AG09319 (cell line): Measurements from ENCODE around the gene CMIP.

ENCODE experiments used
- DNase-seq: peaks from one replicate; pipeline ENCODE4 v3.0.0-alpha.2; 2010; ENCODE audit warnings: low read depth; ENCODE audit errors: extremely low read depth
- CTCF ChIP-seq: IDR thresholded peaks from 2 replicates; pipeline ENCODE4 v1.5.1; 2011; ENCODE audit warnings: low read depth, mild to moderate bottlenecking, inconsistent platforms, low read length, moderate library complexity

The CMIP gene

GRCh38 chr16:81611721-81612120 is 167.1 kb downstream of the CMIP start:
- DNase-seq: no peak
- no peak for TF ChIP-seq CTCF

- TF ChIP-seq CTCF: no peak
- no peak for DNase-seq
These were observed 167.9 kb downstream of the CMIP start for GRCh38 chr16:81612351-81613163.

- TF ChIP-seq CTCF: no peak
- no peak for DNase-seq
These were observed 169.6 kb downstream of the CMIP start for GRCh38 chr16:81614171-81614570.

GRCh38 chr16:81614654-81615359 is 170.2 kb downstream of the CMIP start:
- TF ChIP-seq CTCF: no peak
- no peak for DNase-seq

GRCh38 chr16:81615411-81615810 is 170.8 kb downstream of the CMIP start:
- DNase-seq: no peak
- TF ChIP-seq CTCF: no peak

- no peak for DNase-seq
- TF ChIP-seq CTCF: no peak
These were observed 171.2 kb downstream of the CMIP start for GRCh38 chr16:81615833-81616232.

- no peak for TF ChIP-seq CTCF
- DNase-seq: no peak
These were observed 171.9 kb downstream of the CMIP start for GRCh38 chr16:81616321-81617020.
